Ishikawa (cell line): ENCODE data around the gene EYA2.

ENCODE experiments used
- RAD21 ChIP-seq: IDR thresholded peaks from 2 replicates; pipeline ENCODE4 v1.6.1; 2012; ENCODE audit warnings: low read depth
- TAF1 ChIP-seq: IDR thresholded peaks from 2 replicates; pipeline ENCODE4 v1.6.1; 2012; ENCODE audit warnings: low read depth, mild to moderate bottlenecking
- TCF12 ChIP-seq: IDR thresholded peaks from 2 replicates; pipeline ENCODE4 v1.6.1; 2012; ENCODE audit warnings: low read depth
- TEAD4 ChIP-seq: IDR thresholded peaks from 2 replicates; pipeline ENCODE4 v1.6.1; 2012
- TF ChIP-seq, protein P1 (sequence below): IDR thresholded peaks from 2 replicates; pipeline ENCODE4 v1.6.1; 2012

DNA sequence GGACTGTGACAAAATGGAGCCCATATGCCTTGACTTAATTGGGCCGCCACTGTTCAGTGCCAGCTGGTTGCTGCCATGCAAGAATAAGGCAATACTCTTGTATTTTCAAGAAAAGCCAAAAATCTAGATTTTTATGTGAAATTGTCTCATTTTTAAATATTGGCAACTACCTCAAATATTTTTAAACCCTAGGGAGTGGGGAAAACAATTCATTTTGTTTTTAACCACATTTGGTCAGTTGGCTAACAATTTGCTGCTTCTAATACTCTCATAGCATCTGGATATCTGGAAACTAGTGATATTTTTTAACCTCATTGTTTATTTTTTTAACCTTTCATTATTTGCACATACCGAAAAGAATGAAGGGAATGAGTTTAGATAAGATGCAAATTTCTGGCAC lies 91.0 kb downstream of the EYA2 start:
- TF ChIP-seq, protein P1, sequence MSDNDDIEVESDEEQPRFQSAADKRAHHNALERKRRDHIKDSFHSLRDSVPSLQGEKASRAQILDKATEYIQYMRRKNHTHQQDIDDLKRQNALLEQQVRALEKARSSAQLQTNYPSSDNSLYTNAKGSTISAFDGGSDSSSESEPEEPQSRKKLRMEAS, result no peak
- TF ChIP-seq RAD21, result no peak
- no peak for TF ChIP-seq TCF12
- TF ChIP-seq TEAD4, result no peak
- no peak for TF ChIP-seq TAF1
